Measurements from ENCODE around the gene RMDN3.

The RMDN3 gene

DNA sequence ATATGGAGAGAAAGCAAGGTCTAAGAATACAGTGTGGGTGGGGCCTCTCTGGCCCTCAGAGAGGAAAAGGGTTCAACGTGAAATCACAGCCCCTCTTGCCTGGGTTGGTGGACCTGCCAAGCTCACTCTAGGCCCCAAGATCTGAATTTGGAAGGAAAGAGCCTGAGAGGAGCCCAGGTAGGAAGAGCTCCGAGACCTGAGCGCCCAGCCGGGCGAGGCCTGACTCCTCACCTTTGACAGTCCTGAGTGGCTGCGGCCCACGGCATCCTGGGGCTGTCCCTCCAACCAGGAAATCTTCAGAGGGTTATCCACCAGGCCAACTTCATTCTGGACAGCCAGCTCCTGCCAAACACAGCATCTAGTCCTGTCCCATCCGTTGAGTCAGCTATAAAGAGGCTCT lies 18.4 kb upstream of the RMDN3 start:
- Histone ChIP-seq H3K27ac (no peak overlapping the region), H3K9me3 (no peaks in the 10 kb centered on the region), H3K4me3 (no peak overlapping the region), H3K27me3 (no peaks in the 10 kb centered on the region), H3K4me1 (peaks cover 0 to 31% (median 0%) of the 10 kb centered on the region in 4 donors), H3K36me3 (peaks cover 57 to 93% (median 67%) of the 10 kb centered on the region in 3 donors)
- DNase-seq = no peak
- TF ChIP-seq, protein P1, sequence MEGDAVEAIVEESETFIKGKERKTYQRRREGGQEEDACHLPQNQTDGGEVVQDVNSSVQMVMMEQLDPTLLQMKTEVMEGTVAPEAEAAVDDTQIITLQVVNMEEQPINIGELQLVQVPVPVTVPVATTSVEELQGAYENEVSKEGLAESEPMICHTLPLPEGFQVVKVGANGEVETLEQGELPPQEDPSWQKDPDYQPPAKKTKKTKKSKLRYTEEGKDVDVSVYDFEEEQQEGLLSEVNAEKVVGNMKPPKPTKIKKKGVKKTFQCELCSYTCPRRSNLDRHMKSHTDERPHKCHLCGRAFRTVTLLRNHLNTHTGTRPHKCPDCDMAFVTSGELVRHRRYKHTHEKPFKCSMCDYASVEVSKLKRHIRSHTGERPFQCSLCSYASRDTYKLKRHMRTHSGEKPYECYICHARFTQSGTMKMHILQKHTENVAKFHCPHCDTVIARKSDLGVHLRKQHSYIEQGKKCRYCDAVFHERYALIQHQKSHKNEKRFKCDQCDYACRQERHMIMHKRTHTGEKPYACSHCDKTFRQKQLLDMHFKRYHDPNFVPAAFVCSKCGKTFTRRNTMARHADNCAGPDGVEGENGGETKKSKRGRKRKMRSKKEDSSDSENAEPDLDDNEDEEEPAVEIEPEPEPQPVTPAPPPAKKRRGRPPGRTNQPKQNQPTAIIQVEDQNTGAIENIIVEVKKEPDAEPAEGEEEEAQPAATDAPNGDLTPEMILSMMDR (IDR thresholded peaks at IDR 0.05) = no peak
- intact Hi-C loops (cut with DNase I; ENCODE audit: low total_unique reads) = no loop called here

DNA sequence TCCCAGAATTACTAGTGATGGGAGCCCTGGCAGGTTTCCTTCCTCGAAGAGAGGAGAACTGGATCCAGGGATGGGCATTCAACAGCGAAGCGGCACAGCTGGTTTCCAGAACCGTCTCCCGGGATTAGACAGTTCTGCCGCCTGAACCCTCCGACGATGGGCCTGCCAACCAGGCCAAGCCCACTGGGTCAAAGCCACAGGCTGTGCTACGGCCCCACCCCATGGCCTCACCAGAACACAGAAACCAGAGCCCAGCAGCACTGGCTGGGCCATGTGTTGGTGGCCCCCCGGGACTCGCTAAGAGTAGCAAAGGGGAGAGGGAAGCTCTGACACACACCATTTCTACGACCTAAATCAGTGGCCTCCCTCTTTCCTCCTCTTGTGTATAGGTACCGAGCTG lies 17.0 kb upstream of the RMDN3 start:
- Histone ChIP-seq H3K36me3 (peaks cover 43 to 90% (median 58%) of the 10 kb centered on the region in 3 donors), H3K27ac (no peak overlapping the region)
- intact Hi-C loops (cut with DNase I; ENCODE audit: low total_unique reads) = no loop called here

DNA sequence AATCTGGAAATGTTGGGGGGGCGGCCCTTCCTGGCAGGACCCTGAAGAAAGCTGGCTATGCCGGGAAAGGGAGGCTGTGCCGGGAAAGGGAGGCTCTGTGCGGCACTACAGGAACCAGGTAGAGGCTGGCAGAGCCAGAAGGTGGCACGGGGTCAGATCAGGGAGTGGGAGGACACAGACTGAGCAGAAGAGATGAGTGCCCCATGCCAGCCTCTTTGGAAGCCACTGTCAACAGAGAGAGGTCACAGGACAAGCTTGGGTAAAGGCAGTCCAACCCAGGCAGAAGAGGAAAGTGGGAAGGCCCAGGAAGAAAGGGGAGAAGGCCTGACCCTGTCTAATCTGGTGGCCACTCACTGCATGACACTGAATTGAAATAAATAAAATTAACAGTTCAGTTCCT lies 16.2 kb upstream of the RMDN3 start:
- intact Hi-C loops (cut with DNase I; ENCODE audit: low total_unique reads) = no loop called here
- Histone ChIP-seq H3K9me3 (no peaks in the 10 kb centered on the region), H3K27me3 (no peaks in the 10 kb centered on the region), H3K27ac (no peak overlapping the region), H3K4me3 (no peak overlapping the region), H3K4me1 (peaks cover 0 to 39% (median 4%) of the 10 kb centered on the region in 4 donors), H3K36me3 (peaks cover 35 to 87% (median 51%) of the 10 kb centered on the region in 3 donors)
- DNase-seq = no peak
- TF ChIP-seq, protein P1 (IDR thresholded peaks at IDR 0.05) = no peak

More for the DNA sequence above, 17.0 kb upstream of the RMDN3 start:
- no peaks in the 10 kb centered on the region for H3K9me3 ChIP-seq
- TF ChIP-seq, protein P1 (IDR thresholded peaks at IDR 0.05) = no peak
- peaks cover 0 to 38% (median 0%) of the 10 kb centered on the region in 4 donors for H3K4me1 ChIP-seq
- no peaks in the 10 kb centered on the region for H3K27me3 ChIP-seq
- DNase-seq = no peak
- no peak overlapping the region for H3K4me3 ChIP-seq

DNA sequence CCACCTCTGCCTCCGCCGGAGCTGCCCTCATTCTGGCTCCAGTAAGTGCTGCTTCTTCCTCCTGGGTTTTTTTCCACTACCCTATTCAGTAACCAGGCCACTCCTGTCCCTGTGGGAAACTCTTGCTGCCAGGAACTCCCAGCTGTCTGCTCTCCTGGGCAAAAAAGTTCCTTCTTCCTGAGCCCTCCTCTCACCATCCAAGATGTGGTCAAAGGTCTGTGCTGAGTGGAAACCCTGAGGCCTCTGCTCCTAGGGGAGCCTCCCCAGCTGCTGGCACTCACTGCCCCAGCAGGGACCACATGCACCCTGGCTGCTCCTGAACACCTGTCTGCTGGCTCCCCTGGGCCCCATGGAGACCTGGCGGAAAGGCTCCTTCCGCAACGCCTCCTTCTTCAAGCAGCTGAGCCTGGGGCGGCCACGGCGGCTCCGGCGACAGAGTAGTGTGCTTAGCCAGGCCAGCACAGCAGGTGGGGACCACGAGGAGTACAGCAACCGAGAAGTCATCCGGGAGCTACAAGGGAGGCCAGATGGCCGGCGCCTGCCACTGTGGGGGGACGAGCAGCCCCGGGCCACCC lies 15.2 kb upstream of the RMDN3 start:
- peaks cover 26 to 76% (median 41%) of the 10 kb centered on the region in 3 donors for H3K36me3 ChIP-seq
- TF ChIP-seq, protein P1 (IDR thresholded peaks at IDR 0.05) = no peak
- no peaks in the 10 kb centered on the region for H3K9me3 ChIP-seq
- no peak overlapping the region for H3K4me3 ChIP-seq
- H3K4me1 ChIP-seq = peaks cover 0 to 48% (median 13%) of the 10 kb centered on the region in 4 donors
- H3K27ac ChIP-seq = no peak overlapping the region
- H3K27me3 ChIP-seq = no peaks in the 10 kb centered on the region
- DNase-seq = no peak
- intact Hi-C loops (cut with DNase I; ENCODE audit: low total_unique reads) = no loop called here

DNA sequence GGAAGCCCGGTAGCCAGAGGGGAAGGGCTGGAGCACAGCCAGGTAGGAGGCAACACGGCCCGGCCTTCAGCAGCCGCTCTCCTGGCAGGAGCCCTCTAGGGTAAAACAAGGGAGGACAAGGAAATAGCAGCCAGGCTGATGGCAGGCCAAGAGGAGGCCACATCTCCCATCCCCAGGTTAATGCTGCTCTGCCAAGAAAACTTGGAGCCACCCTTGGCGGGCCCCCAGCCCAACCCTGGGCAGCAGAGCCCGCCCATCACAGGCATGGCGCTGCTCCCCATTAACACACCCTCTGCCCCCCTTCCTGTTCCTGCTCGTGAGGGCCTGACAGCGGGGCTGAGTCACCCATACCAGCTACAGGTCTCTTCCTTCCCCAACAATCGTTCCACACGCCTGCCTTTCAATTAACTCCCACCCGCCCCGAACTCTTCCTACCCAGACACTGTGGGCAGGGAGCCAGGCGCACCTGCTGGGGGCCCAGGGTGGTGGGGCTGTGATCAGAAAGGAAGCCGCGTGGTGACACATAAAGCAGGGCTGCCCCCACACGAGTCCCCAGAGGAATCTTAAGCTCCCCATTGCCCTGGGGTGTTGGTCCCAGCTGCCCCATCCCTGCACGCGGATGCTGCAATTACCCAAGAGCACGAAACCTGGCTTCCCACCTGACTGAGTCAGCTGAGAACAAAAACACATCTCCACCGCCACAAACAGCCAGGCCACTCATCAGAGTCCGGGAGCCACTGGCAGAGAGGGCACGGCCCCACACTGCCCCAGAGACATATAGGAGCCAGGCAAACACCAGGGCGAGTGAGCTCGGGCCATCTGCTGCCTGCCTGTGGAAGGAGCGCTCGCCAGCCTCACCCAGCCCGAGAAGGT lies 14.5 kb upstream of the RMDN3 start, which contains the start of gene C15orf62:
TSS of gene C15orf62 (plus strand) at position 707 of the 873 bp plus-strand sequence. CDS start 516 bp downstream, outside the sequence.
- intact Hi-C loops (cut with DNase I; ENCODE audit: low total_unique reads) = loop anchor here (5.0 kb wide), 1 partner anchor 123 kb away; the partner anchor contains the start of gene VPS18
- peaks cover 0 to 55% (median 18%) of the 10 kb centered on the region in 4 donors for H3K4me1 ChIP-seq
- no peak within 1 kb of the TSS for H3K27ac ChIP-seq
- DNase-seq = peak in 1 of 2 donors; percentile 66
- TF ChIP-seq, protein P1 (IDR thresholded peaks at IDR 0.05) = no peak
- H3K9me3 ChIP-seq = no peaks in the 10 kb centered on the region
- no peaks in the 10 kb centered on the region for H3K27me3 ChIP-seq
- peaks cover 19 to 69% (median 33%) of the 10 kb centered on the region in 3 donors for H3K36me3 ChIP-seq
- H3K4me3 ChIP-seq = no peak within 1 kb of the TSS
